ENCODE measurements around the gene SLC7A5.
"Not testable (repeated sequence)": the region's sequence is repeated elsewhere in the genome, so short reads cannot be mapped to it uniquely, and the experiment has no call there.

The SLC7A5 gene

DNA sequence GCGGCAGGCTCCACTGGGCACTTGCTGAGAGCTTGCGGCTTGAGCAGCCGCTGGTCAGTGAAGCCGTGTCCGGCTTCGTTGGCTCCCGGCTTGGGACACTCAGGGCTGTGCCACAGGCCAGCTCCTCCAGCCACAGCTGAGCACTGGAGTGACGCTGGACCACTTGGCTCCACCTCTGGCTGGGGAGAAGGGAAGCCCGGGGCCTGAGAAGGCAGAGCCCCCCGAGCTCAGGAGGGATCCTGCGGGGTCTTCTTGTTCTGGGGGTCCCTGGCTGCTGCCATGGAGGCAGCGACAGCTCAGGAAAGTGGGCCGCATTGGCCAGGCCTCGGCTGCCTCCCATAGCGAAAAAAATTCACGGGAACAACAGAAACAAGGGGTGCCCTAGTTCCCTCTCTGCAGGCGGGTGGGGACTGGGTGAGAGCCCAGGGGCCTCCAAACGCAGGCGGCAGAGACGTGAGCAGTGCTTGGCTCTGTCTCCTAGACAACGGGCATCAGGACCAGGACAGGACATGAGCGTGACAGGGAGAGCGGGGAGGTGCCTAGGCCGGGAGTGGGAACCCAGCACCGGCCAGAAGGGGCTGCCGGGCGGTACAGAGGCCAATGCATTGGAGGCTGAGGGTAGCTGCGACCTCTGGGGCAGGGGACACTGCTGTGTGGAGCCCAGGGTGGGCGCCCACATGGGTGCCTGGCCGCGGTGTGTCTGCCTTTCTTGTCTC is 37.7 kb downstream of the SLC7A5 start:
- DNase-seq: no peak

DNA sequence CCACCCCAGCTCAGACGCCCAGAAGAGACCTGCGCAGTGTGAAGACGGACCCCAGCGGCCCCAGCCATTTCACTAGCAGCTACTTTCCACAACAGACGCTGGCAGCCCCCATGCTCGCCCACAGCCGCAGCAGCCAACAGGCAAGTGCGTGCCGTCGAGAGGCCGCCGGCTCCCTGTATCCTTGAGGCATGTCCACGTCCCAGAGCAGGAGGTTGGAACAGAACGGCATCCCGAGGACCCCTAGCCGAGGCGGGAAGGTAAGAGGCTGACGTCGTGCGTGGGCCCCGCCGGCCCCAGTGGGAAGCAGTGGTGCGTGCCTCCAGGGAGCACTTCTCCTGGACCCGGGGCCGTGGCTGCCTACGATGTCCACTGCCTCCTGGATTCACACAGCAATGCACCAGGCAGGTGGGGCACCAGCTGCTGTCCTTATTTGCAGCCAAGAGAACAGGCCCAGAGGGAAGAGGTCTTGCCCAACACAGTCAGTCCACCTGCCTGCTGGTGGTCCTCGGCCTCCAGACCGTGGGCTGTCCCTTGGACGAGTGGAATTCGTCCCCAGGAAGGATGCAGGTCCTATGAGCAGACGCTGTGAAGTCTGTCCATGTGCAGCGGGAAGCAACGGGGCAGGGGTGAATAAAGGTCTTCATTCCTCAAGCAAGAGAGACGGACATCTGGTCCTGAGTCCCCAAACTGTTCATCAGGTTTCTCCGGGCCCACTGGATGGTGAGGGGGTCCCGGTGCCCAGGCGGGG is 38.5 kb downstream of the SLC7A5 start:
- DNase-seq: no peak

DNA sequence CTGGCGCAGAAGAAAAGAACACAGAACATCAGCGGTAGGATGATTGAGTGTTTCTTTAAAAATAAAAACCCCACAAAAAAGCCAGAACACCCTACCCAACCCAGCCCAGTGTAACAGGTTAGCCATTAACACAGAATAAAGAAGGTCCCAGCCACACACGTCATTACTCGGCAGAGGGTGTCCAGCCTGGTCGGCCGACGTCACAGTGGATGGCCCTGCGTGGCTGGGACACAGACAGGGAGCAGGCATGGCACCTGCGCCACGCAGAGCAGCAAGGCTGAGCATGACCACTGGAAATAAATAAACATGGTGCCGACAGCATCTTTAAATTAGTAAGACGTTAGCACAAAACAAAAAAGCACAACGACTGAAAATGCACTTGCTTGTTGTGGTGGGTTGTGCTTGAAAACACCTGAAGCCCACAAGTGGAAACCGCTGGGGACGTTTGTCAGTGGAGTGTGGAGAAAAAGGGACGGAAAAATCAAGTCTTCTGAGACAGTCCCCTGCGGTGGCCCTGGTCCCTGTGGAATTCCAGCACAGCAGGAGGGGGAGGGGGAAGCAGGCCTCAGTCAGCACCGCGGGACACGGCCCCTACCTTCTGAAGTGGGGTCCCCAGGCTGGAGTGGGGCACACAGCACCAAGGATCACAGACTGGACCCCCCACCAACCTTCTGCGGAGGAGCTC is 39.2 kb downstream of the SLC7A5 start:
- no peak for DNase-seq

DNA sequence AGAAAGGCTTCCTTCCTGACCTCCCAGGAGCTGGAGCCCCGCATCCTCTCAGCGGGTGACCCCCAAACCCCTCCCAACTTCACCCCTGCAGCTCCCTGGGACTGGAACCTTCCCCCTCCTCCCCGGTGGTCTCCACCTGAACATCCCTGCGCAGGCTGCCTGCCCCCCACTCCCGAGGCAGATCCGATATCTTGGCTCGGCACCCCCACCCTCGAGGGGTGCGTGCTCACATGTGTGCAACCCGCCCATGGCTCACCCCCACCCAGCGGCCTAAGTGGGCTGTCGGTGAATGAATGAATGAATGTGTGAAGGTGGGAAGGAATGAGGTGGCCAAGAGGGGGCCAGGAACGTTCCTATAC is 39.7 kb downstream of the SLC7A5 start:
- no peak for DNase-seq

DNA sequence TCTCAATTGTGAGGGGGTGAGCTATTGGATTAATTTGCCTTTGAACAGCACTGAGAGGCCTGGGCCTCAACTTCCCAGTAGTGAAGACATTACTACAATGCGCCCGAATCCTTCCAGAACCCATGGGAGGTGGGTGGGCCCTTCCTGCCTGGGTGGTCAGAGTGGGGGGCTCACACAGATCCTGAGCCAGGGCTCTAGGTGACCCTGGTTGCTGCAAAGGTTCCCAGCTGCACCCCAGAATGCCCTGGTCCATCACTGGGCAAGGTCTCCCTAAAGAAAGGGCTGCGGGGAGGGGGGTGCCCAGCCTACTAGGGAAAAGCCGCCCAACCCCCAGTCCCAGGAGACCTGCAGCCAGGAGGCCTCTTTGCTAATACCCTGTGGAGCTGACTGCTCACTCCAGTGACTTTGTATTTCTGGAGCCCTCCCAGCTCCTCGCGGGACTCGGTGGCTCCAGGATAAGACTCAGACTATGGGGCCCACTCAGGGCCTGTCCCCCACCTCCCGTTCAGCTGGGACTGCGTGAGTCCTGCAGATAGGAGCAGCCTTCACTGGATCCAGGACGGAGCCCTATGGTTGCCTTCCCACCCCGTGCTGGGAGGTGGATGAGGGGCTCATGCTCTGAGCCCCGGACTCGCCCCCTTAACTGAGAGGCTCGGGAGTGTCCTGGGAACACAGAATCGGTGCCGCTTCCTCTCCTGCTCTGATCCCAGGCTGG is 40.2 kb downstream of the SLC7A5 start:
- DNase-seq: peak; percentile 68

DNA sequence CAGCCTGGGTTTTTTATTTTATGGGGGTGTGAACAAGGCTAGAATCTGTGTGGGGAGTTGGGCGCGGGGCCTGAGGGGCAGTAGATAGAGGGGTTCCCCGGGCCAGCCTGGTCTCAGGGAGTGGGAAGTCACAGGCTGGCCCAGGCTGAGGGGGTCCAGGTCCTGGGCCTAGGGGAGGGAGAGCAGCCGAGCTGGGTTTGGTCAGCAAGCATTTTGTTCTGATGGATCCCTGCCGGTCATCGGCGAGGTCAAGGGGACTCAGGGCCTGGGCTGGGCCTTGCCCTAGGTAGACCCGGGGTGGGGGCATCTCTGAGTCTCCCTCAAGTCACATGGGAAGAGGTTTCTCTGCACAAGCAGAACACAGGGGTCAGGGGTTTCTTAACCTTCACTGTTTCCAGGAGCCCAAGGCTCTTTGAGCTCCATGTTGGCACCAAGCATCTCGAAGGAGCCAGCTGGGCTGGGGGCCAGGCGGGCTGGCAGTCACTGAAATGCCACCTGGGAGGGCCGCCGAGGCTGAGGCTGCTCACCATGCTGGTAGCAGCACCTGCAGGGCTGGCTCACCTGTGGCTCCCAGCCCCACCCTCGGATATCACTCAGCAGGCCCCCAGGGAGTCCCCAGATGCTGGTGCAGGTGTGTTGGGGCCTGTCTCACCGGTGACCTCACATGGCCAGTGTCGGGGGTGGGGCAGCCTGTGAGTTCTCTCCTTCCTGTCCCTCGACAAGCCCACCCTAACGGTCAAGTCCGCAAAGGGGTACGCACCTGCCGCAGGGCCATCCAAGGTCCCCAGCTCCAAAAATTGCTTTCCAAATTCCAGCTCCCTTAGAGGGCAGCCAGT is 41.0 kb downstream of the SLC7A5 start:
- peak; percentile 74 for DNase-seq

DNA sequence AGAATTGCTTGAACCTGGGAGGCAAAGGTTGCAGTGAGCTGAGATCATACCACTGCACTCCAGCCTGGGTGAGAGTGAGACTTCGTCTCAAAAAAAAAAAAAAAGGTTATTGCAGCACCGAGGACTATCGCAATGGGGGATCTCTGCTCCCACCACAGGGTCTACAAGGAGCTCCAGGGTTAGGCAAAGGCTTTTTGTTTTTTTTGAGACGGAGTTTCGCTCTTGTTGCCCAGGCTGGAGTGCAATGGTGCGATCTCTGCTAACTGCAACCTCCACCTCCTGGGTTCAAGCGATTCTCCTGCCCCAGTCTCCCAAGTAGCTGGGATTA is 41.8 kb downstream of the SLC7A5 start:
- DNase-seq: not testable (repeated sequence)

DNA sequence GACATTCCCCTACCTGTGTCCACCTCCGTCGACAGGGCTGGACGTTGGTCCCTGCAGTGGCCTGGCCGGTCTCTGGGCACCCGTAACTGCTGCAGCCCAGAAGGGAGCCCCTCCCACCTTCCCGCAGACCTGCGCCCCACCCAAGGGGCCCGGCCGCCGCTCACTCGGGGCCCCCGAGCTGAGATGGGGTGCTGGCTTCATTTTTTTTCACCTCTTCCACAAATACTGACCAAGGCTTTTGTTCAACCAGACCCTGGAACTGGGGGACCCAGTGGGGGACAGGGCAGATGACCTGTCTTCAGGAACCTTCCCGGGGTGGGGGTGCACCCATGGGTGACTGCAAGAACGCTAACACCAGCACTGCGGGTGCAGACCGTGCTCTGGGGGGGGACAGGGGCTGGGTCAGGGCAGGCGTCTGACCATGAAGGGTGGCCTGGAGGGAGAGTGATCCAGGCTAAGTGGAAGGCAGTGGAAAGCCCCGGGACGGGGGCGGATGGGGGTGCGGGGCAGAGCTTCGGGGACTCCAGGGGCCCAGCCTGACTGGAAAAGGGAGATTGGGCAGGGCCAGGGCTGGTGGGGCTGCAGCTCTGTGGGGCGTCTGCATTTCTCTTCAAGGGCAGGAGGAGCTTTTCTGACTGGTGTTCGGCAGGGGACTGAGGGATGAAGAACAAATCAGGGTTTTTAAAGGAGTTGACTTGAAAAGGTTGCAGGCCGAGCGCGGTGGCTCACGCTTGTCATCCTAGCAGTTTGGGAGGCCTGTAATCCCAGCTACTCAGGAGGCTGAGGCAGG is 42.3 kb downstream of the SLC7A5 start:
- DNase-seq: peak; percentile 71

DNA sequence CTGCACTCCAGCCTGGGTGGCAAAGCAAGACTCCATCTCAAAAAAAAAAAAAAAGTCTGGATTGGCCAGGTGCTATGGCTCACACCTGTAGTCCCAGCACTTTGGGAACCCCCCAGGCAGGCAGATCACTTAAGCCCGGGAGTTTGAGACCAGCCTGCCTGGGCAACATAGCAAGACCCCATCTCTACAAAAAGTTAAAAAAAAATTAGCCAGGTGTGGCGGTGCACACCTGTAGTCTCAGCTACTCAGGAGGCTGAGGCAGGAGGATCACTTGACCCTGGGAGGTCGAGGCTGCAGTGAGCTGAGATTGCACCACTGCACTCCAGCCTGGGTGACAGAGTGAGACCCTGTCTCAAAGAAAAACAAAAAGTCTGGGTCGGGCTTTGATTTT is 42.9 kb downstream of the SLC7A5 start:
- DNase-seq: not testable (repeated sequence)

DNA sequence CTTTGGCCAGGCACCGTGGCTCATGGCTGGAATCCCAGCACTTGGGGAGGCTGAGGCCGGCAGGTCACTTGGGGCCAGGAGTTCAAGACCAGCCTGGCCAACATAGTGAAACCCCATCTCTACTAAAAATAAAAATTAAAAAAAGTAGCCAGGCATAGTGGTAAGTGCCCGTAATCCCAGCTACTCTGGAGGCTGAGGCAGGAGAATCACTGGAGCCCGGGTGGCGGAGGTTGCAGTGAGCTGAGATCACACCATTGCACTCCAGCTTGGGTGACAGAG is 43.5 kb downstream of the SLC7A5 start:
- DNase-seq: not testable (repeated sequence)

DNA sequence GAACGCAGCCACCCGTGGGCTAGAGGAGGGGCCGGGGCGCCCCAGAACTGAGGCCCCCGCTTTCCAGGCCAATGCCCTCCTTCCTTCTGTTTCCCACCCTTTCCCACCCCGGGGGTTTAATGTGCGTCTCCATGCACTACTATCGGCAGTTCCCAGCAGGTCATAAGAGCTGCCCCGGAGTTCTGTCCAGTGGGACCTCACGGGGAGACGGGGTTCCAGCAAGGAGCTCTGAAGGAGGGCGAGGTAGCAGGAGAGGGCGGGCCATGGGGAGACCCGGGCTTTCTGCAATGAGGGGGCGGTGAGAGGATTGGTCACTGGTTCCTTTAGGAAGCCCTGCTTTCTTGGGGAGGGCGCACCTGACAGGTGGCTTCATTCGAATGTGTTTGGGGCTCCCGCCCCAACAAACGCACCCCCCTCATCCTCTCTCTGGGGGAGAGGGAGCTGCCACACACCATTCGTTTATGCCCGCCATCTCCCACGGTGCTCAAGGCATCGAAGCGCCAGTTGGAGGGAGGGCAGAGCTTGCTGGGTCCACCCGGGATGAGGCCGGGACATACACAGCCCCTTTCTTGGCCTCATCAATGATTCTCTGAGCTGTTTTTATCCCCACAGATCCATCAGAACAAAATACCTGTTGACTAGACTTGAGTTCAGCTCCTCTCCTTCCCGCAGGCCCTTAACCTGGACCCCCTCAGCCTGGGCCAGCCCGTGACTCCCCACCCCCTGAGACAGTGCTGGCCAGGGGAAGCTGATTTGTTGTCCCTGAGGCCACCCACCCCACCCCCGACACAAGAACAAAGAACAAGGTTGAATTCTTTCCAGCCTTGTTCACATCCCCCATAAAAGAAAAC is 44.1 kb downstream of the SLC7A5 start:
- DNase-seq: no peak

DNA sequence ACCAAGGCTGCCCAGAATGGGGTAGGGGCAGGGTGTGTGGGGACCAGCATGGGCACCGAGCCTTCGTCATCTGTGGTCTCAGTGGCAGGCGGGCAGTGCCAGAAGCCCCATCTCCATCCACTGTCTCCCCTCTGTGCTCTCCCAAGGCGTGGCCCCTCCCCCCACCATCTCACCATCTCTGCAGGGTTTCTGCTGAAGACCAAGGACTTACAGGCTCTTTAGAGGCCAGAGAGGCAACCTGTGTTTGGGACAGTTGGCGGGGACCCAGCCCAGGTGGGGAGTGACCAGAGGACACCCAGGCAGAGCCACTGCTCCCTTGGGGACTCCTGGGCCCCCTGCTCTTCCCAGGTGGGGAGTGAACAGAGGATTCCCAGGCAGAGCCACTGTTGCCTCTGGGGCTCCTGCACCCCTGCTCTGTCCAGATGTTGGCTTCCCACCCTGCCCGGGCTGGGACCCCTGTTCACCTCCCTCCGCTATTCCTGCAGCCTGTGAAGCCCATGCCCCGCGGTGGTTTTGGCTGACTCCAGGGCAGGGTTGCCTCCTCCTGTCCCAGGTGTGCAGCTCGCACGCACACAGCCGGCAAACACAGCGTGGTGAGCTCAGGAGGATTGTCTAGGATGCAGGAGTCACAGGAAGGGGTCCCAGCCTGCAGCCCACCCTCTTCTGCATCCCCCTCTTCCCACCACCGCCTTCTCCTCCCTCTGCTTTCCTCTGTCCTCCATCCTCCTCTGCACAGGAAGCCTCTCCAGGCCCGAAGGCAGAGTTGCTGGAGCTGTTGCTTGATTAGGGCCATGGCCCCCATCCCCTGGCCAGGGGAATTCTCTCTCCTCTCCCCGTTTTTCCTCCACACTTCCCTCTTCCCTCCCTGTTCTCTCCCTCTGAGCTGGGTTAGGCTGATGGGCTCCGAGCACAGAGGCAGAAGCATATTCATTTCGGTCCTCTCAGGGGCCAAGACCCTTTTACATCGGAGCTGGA is 45.0 kb downstream of the SLC7A5 start:
- no peak for DNase-seq

DNA sequence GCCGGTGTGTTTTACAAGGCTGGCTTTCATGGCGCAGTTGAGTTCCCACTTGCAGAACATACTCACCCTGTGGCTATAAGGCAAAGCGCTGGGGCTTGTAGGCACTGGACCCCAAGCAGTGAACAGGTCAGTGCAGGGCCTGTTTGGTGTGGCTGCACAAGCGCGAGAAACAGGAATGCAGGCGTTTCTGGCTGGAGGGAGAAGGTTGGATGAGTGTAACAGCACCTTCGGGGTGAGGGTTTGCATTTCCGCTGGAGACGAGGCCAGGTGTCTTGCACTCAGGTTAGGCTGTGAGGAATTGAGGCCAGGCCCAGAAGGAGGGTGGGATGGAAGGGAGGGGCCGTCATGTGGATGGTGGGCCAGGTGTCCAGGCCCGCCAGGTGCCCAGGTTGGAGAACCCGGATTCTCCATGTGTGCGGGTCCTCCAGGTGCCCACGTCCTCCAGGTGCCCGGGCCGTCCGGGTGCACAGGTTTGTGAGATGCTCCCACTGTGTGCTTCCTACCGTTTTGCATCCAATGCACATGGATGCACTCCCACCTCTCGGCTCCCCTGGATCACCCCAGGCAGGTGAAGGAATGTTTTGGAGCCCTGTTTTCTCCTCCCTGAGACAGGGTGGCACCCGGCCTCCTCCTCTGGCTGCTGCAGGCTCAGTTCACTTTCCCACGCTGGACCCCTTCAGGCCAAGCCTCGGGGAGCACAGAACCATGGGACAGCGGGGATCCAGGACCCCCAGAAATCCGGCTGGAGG is 46.0 kb downstream of the SLC7A5 start:
- DNase-seq: no peak

DNA sequence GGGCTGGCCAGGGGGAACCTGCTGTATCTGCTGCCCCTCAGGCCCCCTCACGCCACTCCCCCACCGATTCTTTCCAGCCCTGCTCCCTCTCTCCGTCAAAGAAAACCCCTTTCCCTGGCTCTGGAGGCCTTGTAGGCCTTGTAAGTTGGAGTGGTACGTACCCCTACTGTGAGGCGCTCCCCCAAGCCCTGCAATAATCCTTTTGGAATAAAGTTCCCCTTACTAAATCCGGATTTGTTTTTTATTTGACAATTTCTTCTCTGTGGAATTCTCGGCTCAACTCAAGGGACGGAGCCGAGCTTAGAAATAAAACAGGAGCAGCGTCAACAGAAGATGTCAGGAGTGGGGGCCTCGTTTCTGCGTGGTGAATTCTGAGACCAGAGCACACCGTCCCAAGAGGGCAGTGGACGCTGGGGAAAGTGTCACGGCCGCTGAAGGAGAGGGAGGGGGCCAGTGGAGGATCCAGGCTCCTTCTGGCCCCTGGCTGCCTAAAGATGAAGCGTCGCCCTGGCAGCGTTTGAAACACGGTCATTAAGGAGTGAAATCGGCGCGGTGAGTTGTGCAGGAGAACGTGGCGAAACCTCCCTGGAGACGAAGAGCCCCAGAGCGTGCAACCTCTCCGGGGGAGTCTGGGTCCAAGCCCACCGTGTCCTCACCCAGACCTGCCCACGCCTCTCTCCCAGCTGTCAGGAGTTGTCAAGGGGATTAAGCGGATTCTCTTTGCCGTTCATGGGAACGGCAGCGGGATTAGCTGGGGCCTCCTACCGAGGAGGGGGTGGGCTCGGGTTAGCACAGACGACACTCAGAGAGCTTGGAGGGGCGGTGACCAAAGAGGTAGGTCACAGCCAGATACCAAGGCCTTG is 47.0 kb downstream of the SLC7A5 start:
- no peak for DNase-seq

DNA sequence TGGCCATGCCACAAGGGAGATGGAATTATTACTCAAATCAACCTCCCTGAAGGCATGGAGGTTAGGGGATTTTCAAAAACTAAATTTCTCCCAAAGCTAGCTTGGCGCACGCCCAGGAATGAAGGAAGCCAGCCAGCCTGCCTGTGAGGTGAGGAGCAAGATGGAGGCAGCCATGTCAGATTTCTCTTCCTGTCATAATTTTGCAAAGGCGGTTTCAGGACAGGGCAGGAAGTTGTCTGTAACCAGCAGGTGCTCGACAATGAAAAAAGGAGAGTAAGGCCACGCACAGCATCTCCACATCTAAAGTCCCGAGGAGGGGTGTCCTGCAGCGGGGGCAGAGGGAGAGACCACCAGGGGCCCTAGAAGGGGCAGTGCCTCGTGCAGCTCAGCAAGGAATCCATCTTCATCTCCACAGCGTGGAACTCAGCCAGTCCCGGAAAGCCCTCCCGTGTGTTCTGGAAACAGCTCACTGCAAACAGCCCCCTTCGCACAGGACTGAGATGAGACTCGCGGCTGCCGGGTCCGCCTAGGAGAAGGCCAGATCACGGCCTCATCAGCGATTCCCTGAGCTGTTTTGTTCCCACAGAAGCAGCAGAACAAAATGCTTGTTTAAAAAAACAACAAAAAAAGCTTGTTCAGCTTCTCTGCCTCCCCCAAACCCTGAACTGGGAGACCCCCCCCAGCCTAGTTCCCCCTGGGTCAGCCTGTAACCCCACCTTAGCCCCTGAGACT is 47.8 kb downstream of the SLC7A5 start:
- DNase-seq: no peak

DNA sequence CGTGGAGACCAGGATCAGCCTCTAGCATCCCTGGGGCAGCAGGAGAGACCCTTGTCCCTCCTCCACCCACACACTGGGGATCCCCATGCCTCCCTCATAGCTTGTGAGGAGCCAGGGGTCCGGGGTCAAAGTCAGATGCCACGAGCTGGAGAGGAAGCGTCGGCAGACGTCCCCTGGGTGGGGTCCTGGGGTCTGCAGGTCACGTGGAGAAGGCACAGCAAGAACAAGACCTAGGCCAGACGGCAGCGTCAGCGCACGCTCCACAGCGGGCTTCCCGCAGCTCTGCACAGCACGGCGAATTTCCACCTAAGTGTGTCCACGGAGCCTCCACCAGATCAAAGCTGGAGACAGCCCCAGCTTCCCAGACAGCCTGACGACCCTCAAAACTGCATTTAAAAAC is 49.3 kb downstream of the SLC7A5 start:
- DNase-seq: no peak

DNA sequence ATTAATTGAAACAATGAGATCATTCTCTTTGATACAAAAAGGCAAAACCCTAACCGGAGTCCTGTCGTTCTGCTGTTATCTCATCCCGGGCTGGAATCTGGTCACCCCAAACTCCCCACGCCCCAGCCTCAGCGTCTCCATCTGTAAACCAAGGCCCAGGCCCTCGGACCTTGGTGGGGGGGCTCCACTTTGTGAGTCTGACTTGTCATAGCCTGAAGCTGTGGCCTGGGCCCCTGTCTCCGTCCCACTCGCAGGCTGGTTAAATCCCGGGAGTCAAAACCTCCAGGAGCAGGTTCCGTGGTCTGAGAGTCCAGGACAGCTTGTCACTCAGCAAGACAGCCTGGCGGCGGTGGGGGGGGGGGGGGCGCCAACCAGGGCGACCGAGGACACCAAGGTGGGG is 50.0 kb downstream of the SLC7A5 start:
- DNase-seq: no peak
